Hippocampal formation (tissue), 2 donors: ENCODE measurements around the gene RNF149.

Source experiments
- DNase-seq, 2 donors: peaks; one replicate each; lab custom pipeline; 2025; lab: John Stamatoyannopoulos, UW

Gene RNF149

DNA sequence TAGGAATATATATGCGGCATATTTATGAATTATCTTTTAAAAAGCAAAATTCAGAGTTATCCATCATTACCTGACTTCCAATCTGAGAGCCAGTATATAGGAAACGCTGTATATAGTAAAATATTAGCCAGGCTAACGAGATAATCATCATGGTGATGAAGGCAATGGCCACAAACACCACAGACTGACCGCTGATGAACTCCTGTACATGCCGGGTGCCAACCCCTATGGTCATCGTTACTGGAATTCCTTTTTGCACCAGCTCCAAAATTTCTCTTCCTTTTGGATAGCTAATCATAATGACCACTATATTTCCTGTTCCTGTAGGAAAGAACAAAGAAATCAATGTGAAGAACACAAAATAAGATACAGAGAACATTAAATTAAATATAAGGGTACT lies 13.6 kb downstream of the RNF149 start:
- no peak for DNase-seq

DNA sequence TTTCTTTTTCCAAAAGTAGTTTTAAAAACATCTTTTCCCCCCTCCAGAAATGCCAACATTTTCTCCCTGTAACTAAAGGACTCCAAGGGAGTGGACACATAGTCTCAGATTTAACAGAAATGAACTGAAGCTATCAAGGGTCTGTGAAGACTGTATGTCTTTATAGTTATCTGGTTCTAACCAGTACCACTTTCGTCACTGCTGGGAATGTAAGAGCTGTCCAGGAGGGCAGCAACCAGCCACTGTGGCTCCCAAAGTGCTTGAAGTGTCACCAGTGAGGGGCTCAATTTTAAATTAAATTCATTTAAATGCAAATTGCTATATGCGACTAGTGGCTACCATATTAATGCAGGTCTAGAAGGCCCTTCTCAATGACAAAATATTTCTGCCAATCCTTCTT lies 15.0 kb downstream of the RNF149 start:
- DNase-seq = no peak

DNA sequence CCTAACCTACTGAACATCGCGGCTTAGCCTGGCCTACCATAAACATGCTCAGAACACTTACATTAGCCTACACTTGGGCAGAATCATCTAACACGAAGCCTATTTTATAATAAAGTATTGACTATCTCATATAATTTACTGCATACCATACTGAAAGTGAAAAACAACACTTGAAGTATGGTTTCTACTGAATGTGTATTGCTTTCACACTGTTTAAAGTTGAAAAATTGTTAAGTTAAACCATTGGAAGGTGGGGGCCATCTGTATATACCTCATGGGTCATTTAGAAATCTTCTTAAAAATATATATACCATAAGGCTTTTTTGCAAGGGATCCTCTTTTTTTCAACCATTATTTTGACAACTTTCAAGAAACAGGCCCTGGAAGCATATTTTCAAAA lies 16.5 kb downstream of the RNF149 start:
- no peak for DNase-seq

- DNase-seq = no peak
These were observed 17.8 kb downstream of the RNF149 start for GRCh38 chr2:101290711-101291110.

DNA sequence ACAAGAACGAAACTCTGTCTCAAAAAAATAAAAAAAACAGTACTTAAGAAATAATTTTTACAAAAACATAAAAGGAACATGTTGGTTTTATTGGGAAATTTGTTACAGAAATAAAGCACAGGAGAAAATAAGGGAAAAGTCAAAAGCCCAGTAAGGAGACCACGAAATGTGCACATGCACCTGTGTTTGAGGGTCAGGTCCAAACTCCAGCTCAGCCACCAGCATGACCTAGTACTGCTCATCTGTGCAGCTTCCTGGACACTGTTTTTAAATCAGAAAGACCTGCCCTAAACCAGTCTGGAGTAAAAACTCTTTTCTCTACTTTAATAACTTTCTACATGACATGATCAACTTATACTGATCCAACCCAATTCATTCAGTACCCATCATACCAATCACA lies 21.2 kb downstream of the RNF149 start:
- no peak for DNase-seq

DNA sequence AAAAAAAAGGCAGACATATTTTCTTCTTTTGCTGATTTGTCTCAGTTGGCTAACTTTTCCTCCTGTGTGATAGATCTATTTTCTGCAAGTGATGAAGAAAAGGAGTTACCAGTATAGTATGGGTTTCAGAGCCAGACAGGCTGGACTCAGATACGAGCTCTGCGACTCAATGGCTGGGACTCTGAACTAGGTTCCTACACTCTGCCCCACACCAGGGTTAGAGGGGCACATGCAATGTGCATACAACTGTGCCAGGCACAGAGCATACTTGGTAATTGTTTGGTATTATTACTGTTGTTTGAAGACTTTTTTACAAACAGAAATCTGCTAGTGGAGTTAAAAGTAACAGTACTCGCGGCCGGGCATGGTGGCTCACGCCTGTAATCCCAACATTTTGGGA lies 21.8 kb downstream of the RNF149 start:
- DNase-seq = no peak

DNA sequence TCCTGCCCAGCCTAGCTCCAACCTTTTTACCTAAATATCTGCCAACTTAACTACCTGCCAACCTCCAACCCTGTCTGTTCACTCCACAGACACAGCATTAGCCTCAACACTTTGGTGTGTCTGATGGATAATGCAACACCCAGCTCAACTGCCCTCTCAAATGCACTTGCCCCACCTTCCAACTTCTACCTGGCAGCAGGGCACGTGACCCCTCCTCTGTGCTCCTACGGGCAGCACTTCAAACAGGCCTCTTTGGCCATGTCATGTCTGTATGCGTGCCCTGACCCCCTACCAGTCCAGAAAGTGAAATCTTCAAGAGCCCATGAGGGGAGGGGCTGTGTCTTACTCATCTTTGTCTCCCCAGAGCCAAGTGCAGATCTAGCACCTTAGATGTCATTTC lies 25.5 kb downstream of the RNF149 start:
- DNase-seq = no peak

DNA sequence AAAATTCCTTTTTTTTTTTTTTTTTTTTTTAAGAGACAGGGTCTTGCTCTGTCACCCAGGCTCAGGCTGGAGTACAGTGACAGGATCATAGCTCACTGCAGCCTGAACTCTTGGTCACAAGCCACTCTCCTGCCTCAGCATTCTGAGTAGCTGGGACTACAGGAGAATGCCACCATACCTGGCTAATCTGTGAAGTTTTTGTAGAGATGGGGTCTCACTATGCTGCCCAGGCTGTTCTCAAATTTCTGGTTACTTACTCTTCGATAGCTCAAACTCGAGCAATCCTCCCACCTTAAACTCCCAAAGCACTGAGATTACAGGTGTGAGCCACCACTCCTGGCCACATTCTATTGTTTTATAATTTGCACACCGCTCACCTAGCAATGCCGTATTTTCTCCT lies 27.0 kb downstream of the RNF149 start:
- DNase-seq = no peak

DNA sequence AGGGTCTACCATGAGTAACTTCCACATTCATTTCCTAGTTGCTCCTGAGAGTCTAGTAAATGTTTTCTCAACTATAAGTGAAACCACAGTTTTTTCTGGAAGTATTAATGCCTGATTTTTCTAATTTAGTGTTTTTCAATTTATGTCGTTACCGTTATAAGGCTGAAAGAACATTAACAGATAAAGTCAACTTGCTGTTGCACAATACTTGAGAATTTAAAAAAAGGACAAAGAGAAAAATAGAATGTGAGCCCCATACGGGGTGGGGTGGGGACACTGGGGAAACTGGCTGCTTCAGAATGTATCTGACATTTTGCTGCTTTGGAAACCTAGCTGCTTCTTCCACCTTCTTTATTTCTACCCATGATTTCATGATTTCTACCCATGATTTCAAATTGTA lies 29.6 kb downstream of the RNF149 start:
- no peak for DNase-seq

GRCh38 chr2:101277111-101277510 lies 31.4 kb downstream of the RNF149 start:
- peak in 1 of 2 donors; percentile 34 for DNase-seq

DNA sequence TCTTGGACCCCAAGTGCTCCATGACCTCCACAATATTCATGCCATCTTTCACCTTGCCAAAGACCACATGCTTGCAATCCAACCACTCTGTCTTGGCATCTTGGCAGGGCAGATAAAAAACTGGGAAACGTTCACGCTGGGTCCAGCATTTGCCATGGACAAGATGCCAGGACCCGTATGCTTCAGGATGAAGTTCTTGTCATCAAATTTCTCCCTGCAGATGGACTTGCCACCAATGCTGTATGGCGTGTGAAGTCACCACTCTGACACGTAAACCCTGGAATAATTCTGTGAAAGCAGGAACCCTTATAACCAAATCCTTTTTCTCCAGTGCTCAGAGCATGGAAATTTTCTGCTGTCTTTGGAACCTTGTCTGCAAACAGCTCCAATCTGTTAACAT lies 34.4 kb downstream of the RNF149 start:
- no peak for DNase-seq

GRCh38 chr2:101273056-101273455 lies 35.4 kb downstream of the RNF149 start:
- DNase-seq = no peak

- no peak for DNase-seq
These were observed 36.3 kb downstream of the RNF149 start for GRCh38 chr2:101272045-101272784.

- DNase-seq = no peak
These were observed 37.7 kb downstream of the RNF149 start for GRCh38 chr2:101270700-101271259.

DNA sequence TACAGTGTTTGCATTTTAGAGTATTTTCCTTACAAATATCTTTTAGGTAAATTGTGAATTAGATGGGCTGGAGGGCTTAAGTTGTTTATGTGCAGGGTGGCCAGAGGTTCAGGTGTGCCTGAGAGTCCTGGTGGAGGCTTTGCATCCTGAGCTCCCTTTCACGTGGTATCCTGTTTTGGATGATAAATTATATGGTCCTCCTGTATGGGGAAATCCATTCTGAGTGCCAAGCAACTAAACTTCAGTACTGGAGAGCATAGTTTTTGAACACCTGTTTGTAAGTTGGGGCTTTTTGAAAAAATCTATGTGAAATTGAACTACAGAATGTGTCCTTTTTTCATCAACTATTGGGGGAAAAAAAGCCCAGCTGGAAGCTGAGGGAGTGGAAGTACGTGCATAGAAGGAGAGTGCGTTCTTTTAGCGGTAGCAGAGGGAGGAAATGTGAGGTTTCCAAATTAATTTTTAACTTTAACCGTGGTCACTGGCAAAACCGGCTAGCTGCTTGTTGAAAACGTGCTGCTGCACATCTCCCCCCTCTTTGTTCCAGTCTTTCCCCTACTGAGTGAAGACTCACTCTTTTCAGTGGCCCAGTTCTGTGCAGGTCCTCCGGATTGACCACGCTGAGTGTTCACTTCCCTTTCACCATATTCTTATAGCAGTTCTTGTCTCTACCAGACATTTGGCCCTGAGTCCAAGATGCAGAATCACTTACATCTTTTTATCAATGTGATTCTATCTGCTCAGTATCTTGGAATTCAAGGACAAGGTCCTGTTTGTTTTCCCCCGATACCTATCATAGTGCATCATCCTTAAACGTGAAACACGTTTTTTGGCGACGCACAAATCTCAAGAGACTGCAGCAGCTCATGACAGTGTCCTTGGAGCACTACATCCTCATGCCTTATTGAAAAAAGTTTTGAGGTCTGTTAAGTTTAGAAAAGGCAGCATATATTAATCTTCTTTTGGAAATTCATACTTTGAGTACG lies 40.5 kb downstream of the RNF149 start:
- no peak for DNase-seq

GRCh38 chr2:101265893-101266499 lies 42.5 kb downstream of the RNF149 start:
- no peak for DNase-seq

- DNase-seq = no peak
These were observed 44.1 kb downstream of the RNF149 start for GRCh38 chr2:101264360-101264939.

DNA sequence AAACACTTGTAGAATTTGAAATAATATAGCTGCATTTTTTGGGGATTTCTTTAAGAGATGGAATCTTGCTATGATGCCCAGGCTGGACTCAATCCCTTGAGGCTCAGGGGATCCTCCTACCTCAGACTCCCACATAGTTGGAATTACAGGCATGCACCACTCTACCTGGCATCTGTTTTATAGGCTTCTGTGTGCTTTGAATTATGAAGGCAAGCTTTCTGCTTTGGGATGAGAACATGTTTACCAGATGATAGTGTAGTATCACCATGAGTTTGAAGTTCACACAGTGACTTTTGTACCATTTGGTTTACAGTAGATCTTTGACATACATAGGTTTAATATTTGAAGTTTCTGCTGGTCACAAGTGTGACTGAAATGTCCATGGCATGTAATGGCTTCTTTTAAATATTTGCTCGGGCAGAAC lies 45.1 kb downstream of the RNF149 start:
- no peak for DNase-seq

DNA sequence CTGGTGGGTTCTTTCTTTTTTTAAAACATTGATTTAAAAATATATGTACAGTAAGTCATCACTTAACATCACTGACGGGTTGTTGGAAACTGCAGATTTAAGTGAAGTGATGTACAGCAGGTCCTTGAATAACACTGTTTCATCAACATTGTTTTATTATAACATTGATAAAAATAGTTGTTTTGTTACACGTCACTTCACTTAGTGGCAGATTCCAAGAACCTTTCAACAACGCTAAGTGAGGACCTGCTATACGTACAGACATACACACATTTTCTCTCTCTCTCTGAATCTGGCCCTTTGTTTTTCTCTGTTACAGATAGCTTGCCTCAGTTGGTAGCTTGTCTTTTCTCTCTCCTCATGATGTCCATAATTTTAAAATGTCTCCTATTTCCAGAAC lies 46.4 kb downstream of the RNF149 start:
- no peak for DNase-seq

DNA sequence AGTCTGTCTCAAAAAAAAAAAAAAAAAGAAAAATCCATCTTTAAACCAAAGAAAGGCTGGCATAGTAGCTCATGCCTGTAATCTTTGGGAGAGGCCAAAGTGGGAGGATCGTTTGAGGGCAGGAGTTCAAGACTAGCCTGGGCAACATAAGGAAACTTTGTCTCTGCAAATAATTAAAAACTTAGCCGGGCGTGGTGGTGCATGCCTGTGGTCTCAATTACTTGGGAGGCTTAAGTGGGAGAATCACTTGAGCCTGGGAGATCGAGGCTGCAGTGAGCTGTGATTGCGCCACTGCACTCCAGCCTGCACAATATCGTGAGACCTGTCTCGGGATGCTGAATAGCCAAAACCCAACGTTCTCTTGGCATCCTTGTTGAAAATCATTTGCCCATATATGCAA lies 49.7 kb downstream of the RNF149 start:
- no peak for DNase-seq

DNA sequence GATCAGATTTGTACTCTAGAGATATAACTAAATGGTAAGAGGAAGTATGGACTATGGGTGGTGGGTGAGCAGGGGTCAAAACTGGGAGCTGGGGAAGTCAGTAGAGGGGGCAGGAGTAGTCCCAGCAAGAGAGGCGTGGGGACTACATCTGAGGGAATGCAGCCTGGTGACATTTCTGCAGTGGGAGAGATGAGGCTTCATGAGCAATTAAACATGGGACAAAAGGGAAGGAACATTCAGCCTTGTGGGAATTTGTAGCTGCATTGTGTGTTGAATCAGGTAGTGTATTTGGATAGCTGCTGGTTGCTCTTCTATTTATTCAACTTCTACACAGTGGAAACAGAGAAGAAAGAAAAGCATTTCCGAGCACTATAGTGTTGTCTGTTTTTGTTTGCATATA lies 52.2 kb downstream of the RNF149 start:
- no peak for DNase-seq

GRCh38 chr2:101255501-101255900 lies 53.0 kb downstream of the RNF149 start:
- DNase-seq = no peak
